Fibroblast of mammary gland (primary cell): ENCODE measurements around the gene ARHGEF1.
A peak's percentile ranks its signal among the peaks of the same experiment; 100 is the strongest.

Experiments
- DNase-seq: peaks from one replicate; pipeline ENCODE4 v3.0.0-alpha.2; 2010; ENCODE audit warnings: low read depth
- H3K4me3 ChIP-seq: 2 replicates; pipeline ENCODE4 v1.5.1; 2011; ENCODE audit warnings: low read depth, mild to moderate bottlenecking, low read length, moderate library complexity; ENCODE audit not compliant: control insufficient read depth
- CTCF ChIP-seq: conservative IDR thresholded peaks from 2 replicates; pipeline ENCODE4 v1.5.1; 2011; ENCODE audit warnings: low read depth, low read length, inconsistent platforms; ENCODE audit not compliant: control insufficient read depth, insufficient read depth

Gene ARHGEF1

GRCh38 chr19:41853344-41853743, 29.6 kb upstream of the ARHGEF1 start:
- TF ChIP-seq CTCF, result no peak
- no peak for DNase-seq
- no peak overlapping the region for H3K4me3 ChIP-seq

- TF ChIP-seq CTCF, result no peak
- DNase-seq, result no peak
Measured at GRCh38 chr19:41853768-41854167, 29.2 kb upstream of the ARHGEF1 start.

GRCh38 chr19:41859213-41859617, 23.8 kb upstream of the ARHGEF1 start:
- TF ChIP-seq CTCF, result no peak
- peak overlapping the region; percentile 84 for H3K4me3 ChIP-seq
- no peak for DNase-seq

More at GRCh38 chr19:41853768-41854167, 29.2 kb upstream of the ARHGEF1 start:
- no peak overlapping the region for H3K4me3 ChIP-seq

- peak within 1 kb of the TSS; percentile 84 for H3K4me3 ChIP-seq
- DNase-seq, result peak; percentile 98
- TF ChIP-seq CTCF, result peak; percentile 50
Measured at GRCh38 chr19:41859618-41860418, 23.2 kb upstream of the ARHGEF1 start, which contains the start of gene RPS19. RPS19 (plus strand) TSS chr19:41860255; CDS start chr19:41860775, 520 bp downstream.

GRCh38 chr19:41860419-41861115, 22.4 kb upstream of the ARHGEF1 start:
- peak overlapping the region; percentile 84 for H3K4me3 ChIP-seq
- peak; percentile 25 for DNase-seq
- TF ChIP-seq CTCF, result no peak

- peak overlapping the region; percentile 84 for H3K4me3 ChIP-seq
- DNase-seq, result no peak
- no peak for TF ChIP-seq CTCF
Measured at GRCh38 chr19:41861116-41861768, 21.7 kb upstream of the ARHGEF1 start.
